ENCODE results near the gene RALGPS1. TPM values are rescaled to one million over a fixed set of nuclear protein-coding genes. Genes with fewer than 3 reads are reported as not detected.

The RALGPS1 gene
- polyA plus RNA-seq, 3 donors = 0.60 to 4.6 (median 1.3) TPM

DNA sequence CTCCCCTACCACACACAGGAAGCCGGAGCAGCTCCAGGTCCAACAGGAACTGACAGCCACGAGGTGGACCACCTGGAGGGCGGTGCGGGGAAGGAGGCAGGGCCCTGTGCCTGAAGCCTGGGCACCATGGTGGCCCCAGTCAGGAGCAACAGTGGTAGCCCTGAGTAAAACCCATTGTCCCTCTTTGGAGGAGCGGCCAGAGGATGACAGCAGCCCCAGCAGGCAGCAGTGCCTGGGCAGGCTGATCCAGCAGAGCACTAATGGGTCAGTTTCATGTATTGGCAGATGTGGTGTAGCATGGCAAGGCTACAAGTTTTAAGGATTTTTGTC lies 302.3 kb downstream of the RALGPS1 start:
- no peak overlapping the region for H3K4me3 ChIP-seq (replicated peaks in 1 of 3; ENCODE audit: low read depth in 2 of 3, low read length in 3 of 3)
- Mint-ChIP-seq H3K4me3 (no peak overlapping the region), H3K27me3 (ENCODE audit: low read depth in 3 of 3) (peaks cover 4 to 9% (median 7%) of the 10 kb centered on the region in 3 donors), H3K9me3 (no peaks in the 10 kb centered on the region), H3K27ac (no peak overlapping the region), H3K36me3 (no peaks in the 10 kb centered on the region), H3K4me1 (peaks cover 8% of the 10 kb centered on the region)
- no peaks in the 10 kb centered on the region for H4K20me1 ChIP-seq (ENCODE audit: insufficient read depth, low read length)
- intact Hi-C loops (cut with micrococcal nuclease) = no loop called here
- H3K9me3 ChIP-seq (replicated peaks in 1 of 2; ENCODE audit: control insufficient read depth in 1 of 2, insufficient read depth in 1 of 2, low read length in 2 of 2) = no peaks in the 10 kb centered on the region
- H3K36me3 ChIP-seq (replicated peaks in 1 of 2; ENCODE audit: control insufficient read depth in 1 of 2, insufficient read depth in 2 of 2, low read length in 2 of 2) = no peaks in the 10 kb centered on the region
- H3K27me3 ChIP-seq (ENCODE audit: control insufficient read depth in 2 of 2, insufficient read depth in 2 of 2, low read length in 2 of 2) = no peaks in the 10 kb centered on the region
- TF ChIP-seq, protein P1, sequence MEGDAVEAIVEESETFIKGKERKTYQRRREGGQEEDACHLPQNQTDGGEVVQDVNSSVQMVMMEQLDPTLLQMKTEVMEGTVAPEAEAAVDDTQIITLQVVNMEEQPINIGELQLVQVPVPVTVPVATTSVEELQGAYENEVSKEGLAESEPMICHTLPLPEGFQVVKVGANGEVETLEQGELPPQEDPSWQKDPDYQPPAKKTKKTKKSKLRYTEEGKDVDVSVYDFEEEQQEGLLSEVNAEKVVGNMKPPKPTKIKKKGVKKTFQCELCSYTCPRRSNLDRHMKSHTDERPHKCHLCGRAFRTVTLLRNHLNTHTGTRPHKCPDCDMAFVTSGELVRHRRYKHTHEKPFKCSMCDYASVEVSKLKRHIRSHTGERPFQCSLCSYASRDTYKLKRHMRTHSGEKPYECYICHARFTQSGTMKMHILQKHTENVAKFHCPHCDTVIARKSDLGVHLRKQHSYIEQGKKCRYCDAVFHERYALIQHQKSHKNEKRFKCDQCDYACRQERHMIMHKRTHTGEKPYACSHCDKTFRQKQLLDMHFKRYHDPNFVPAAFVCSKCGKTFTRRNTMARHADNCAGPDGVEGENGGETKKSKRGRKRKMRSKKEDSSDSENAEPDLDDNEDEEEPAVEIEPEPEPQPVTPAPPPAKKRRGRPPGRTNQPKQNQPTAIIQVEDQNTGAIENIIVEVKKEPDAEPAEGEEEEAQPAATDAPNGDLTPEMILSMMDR (IDR thresholded peaks at IDR 0.05) = no peak
- H3K4me1 ChIP-seq (ENCODE audit: control insufficient read depth in 1 of 2, insufficient read depth in 2 of 2, low read length in 2 of 2) = peaks cover 5 to 6% of the 10 kb centered on the region in 2 donors
- no peak overlapping the region for H3K27ac ChIP-seq (ENCODE audit: low read depth in 1 of 2, low read length in 2 of 2)
- H3K9ac ChIP-seq (ENCODE audit: insufficient read depth, low read length, poor library complexity, severe bottlenecking) = no peak overlapping the region
- DNase-seq = no peak
- no peak overlapping the region for H2AFZ ChIP-seq (ENCODE audit: insufficient read depth, low read depth, low read length, poor library complexity, severe bottlenecking)
- 84% methylated on average over 5 of the region's 5 CpGs for WGBS (ENCODE audit: insufficient coverage)
- no peak overlapping the region for H3K4me2 ChIP-seq (replicated peaks; ENCODE audit: extremely low read depth, low read length, poor library complexity, severe bottlenecking)
- H3K79me2 ChIP-seq (ENCODE audit: insufficient read depth, low read length) = no peaks in the 10 kb centered on the region

DNA sequence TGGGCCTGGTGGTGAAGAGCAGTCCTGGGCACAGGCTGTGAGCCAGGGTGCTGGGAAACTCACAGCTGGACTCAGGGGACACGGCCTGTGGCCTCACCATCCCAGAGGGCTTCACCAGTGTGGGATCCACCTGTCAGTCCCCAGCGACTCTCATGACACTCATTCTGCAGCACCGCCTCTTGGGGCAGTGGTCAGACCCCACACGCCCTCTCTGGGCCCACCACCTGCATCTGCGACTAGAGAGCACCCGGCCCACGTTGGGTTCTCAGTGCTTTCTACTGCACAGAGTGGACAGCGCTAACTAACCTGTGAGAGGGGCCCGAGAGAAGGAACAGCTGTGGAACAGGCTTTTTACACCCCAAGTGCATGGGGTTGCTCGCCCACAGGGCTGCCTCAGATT lies 304.2 kb downstream of the RALGPS1 start:
- peaks cover 6% of the 10 kb centered on the region in 2 donors for H3K4me1 ChIP-seq (ENCODE audit: control insufficient read depth in 1 of 2, insufficient read depth in 2 of 2, low read length in 2 of 2)
- Mint-ChIP-seq H3K9me3 (peaks cover 0 to 2% (median 0%) of the 10 kb centered on the region in 7 donors), H3K4me3 (no peak overlapping the region), H3K27ac (no peak overlapping the region), H3K27me3 (ENCODE audit: low read depth in 3 of 3) (peaks cover 15 to 21% (median 16%) of the 10 kb centered on the region in 3 donors), H3K4me1 (peaks cover 12% of the 10 kb centered on the region), H3K36me3 (no peaks in the 10 kb centered on the region)
- no peak overlapping the region for H3K27ac ChIP-seq (ENCODE audit: low read depth in 1 of 2, low read length in 2 of 2)
- no peak overlapping the region for H3K4me2 ChIP-seq (replicated peaks; ENCODE audit: extremely low read depth, low read length, poor library complexity, severe bottlenecking)
- no peaks in the 10 kb centered on the region for H3K79me2 ChIP-seq (ENCODE audit: insufficient read depth, low read length)
- peaks cover 6 to 14% of the 10 kb centered on the region in 2 donors for H3K27me3 ChIP-seq (ENCODE audit: control insufficient read depth in 2 of 2, insufficient read depth in 2 of 2, low read length in 2 of 2)
- H3K36me3 ChIP-seq (replicated peaks in 1 of 2; ENCODE audit: control insufficient read depth in 1 of 2, insufficient read depth in 2 of 2, low read length in 2 of 2) = no peaks in the 10 kb centered on the region
- TF ChIP-seq, protein P1 (IDR thresholded peaks at IDR 0.05) = no peak
- no peak overlapping the region for H3K9ac ChIP-seq (ENCODE audit: insufficient read depth, low read length, poor library complexity, severe bottlenecking)
- no peaks in the 10 kb centered on the region for H3K9me3 ChIP-seq (replicated peaks in 1 of 2; ENCODE audit: control insufficient read depth in 1 of 2, insufficient read depth in 1 of 2, low read length in 2 of 2)
- H2AFZ ChIP-seq (ENCODE audit: insufficient read depth, low read depth, low read length, poor library complexity, severe bottlenecking) = no peak overlapping the region
- no peaks in the 10 kb centered on the region for H4K20me1 ChIP-seq (ENCODE audit: insufficient read depth, low read length)
- 98% methylated on average over 10 of the region's 10 CpGs for WGBS (ENCODE audit: insufficient coverage)
- H3K4me3 ChIP-seq (replicated peaks in 1 of 3; ENCODE audit: low read depth in 2 of 3, low read length in 3 of 3) = no peak overlapping the region
- DNase-seq = no peak
- intact Hi-C loops (cut with micrococcal nuclease) = no loop called here

Measured in CD14-positive monocyte (primary cell).